ENCODE data around the gene MLIP.
"Not testable (repeated sequence)": the region's sequence is repeated elsewhere in the genome, so short reads cannot be mapped to it uniquely, and the experiment has no call there.

Gene MLIP, protein sequence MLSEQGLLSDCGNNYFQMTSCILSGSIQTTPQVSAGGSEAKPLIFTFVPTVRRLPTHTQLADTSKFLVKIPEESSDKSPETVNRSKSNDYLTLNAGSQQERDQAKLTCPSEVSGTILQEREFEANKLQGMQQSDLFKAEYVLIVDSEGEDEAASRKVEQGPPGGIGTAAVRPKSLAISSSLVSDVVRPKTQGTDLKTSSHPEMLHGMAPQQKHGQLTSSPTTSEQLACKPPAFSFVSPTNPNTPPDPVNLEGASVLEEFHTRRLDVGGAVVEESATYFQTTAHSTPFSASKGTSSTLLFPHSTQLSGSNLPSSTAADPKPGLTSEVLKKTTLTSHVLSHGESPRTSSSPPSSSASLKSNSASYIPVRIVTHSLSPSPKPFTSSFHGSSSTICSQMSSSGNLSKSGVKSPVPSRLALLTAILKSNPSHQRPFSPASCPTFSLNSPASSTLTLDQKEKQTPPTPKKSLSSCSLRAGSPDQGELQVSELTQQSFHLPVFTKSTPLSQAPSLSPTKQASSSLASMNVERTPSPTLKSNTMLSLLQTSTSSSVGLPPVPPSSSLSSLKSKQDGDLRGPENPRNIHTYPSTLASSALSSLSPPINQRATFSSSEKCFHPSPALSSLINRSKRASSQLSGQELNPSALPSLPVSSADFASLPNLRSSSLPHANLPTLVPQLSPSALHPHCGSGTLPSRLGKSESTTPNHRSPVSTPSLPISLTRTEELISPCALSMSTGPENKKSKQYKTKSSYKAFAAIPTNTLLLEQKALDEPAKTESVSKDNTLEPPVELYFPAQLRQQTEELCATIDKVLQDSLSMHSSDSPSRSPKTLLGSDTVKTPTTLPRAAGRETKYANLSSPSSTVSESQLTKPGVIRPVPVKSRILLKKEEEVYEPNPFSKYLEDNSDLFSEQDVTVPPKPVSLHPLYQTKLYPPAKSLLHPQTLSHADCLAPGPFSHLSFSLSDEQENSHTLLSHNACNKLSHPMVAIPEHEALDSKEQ

DNA sequence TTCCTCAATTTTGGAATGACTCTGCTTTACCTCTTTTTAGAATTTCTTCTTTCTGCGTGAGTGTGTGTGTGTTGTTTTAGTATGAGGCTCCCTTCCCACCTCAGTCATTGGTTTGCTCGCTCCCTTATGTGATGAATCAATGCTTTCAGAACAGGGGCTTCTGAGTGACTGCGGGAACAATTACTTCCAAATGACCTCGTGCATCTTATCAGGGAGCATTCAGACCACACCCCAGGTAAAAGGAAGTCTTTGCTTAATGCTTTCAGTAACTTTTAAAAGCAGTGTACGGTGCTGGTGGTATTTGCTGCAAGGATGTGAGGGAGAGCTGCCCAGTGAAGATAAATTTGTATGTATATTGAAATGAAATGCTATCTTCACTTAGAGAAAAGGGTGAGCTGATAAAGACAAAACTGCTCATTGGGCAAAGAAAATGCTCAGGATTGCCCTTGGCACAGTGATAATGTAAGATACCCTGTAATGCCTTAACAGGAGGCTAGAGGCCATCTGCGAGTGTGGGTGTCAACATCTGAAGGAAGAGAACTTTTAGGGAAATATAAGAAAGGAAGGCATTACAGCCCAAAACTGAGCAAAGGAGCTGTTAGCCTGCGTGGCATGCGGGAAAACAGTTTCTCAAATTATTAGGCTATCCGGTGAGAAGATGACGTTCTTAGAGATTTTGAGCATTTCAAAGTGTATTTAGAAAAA is at the start of gene MLIP:
Gene MLIP, plus strand, starts transcription at position 103 of the 705 bp plus-strand sequence. Its CDS starts 37 bp downstream, at position 140.
- DNase-seq (ENCODE audit: low read depth), result no peak

- DNase-seq (ENCODE audit: low read depth), result no peak
These were observed 48.1 kb upstream of the MLIP start for GRCh38 chr6:54063228-54063539.

GRCh38 chr6:54068694-54069093 is 42.5 kb upstream of the MLIP start:
- DNase-seq (ENCODE audit: low read depth), result no peak

GRCh38 chr6:54070025-54070424 is 41.2 kb upstream of the MLIP start:
- no peak for DNase-seq (ENCODE audit: low read depth)

- no peak for DNase-seq (ENCODE audit: low read depth)
These were observed 39.4 kb upstream of the MLIP start for GRCh38 chr6:54071821-54072340.

DNA sequence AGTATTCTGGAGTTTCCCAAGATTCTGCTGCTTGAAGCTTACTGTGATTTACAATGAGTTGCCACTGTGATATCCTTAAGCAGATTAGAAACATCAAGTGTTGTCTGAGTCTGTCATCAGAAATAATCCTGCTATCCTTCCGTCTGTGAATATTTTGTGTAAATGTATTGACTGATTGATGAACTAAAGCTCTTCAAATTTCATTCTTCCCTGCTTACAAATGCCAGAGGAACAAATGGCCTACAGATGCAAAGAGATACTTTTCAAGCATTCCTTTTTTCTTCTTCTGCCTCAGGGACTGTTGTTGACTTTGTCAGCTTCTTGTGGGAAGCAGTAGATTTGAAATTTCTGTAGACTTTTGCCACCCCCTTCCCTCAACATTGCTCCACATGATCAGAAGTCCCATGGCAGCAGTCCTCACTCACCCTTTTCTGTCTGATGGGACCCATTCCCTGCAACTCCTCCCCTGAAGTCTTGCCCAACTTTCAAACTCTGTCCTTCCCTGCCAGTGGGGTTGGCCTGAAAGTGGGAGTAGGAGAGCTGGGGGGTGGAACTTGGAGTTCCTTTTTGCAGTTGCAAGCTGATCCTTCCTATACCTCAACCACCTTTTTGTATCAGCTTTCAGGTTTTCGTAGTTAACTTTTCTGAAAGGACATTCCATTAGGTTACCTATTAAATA is 38.5 kb upstream of the MLIP start:
- no peak for DNase-seq (ENCODE audit: low read depth)

DNA sequence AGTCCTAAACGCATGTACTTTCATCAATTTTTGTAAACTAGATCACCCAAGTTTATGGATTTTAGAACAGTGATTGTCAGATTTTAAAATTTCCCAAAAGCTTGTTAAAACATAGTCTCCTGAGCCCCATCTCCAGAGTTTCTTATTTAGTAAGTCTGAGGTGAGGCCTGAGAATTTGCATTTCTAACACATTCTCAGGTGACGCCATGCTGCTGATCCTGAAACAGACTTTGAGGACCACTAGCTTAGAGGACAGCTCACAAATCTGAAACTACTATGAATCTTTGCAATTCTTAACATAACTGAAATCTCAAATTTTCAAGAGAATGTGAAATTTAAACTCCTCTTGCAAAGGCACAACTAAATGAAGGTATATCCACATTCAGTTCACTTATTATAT is 37.8 kb upstream of the MLIP start:
- DNase-seq (ENCODE audit: low read depth), result no peak

DNA sequence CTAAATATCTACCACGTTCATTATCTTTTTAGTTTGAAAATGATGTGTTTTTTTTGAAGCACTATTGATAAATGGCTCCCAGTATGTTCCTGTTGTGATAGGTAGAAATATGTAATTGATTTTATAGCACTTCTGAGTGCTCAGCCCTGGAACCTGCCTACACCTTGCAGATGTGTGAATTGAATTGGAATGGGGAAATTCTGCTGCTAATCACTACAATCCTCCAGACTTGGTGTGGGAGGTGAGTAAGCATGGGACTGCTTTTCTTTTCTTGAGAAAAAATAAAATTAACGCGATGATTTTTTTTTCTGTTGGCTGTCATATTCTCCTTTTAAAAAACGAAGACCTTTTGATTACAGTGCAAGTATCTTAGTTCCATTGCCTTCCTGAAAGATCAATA is 37.1 kb upstream of the MLIP start:
- no peak for DNase-seq (ENCODE audit: low read depth)

DNA sequence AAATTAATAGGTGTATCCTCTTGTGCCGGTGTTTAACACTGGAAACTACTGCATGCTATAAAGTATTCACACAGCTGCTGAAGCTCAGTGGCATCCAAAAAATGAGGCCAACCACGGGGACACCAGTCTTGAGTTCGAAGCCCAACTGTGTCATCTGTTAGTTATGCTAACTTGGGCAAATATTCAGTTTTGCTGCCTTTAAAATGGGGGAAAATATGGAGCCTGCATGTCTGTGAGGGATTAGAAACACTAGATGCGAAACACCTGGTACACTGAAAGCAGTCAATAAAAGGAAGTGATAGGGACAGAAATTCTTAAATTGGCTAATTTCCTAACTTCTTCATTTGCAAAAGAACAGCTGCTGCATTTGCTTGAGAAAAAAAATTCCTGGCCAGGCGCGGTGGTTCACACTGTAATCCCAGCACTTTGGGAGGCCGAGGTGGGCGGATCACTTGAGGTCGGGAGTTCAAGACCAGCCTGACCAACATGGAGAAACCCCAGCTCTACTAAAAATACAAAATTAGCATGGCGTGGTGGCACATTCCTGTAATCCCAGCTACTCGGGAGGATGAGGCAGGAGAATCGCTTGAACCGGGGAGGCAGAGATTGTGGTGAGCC is 36.6 kb upstream of the MLIP start:
- DNase-seq (ENCODE audit: low read depth), result no peak

DNA sequence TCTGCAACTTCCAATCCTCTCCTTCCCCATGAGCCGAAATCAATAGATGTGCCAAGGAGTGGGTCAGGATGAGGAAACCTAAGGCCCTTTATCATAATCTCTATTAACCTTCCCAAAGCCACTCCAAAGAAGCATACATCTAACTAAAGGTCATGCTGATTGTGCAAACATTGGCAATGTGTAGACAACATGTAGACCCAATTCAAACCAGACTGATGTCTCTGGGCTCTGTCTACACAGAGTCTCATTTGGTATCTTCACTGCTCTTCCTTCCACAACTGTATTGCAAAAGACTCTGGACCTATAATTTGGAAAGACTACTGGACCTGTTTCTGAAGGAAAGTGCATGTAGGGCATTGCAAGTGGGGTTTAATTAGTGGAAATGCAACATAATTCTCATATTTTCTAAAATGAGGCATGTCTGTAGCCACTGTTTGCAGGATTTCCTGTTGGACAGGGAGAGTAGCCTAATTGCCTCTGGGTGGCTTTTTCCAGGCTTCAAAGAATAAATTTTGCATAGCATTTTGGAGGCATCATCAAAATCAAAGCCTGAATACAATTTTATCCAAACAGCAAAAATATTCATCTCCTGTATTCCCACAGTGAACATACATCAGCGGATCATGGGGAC is 35.0 kb upstream of the MLIP start:
- no peak for DNase-seq (ENCODE audit: low read depth)

DNA sequence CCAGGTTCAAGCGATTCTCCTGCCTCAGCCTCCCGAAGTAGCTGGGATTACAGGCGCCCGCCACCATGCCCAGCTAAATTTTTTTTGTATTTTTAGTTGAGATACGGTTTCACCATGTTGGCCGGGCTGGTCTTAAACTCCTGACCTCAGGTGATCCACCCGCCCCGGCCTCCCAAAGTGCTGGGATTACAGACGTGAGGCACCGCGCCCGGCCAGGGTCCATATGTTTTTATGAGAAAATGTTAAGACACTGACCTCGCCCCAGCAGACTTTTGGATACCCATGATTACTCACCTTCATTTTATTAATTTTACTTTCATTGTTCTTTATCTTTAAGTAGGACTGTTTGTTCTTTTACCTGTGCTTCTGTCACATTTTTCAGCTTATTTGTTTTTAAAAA is 29.7 kb upstream of the MLIP start:
- DNase-seq (ENCODE audit: low read depth), result not testable (repeated sequence)

DNA sequence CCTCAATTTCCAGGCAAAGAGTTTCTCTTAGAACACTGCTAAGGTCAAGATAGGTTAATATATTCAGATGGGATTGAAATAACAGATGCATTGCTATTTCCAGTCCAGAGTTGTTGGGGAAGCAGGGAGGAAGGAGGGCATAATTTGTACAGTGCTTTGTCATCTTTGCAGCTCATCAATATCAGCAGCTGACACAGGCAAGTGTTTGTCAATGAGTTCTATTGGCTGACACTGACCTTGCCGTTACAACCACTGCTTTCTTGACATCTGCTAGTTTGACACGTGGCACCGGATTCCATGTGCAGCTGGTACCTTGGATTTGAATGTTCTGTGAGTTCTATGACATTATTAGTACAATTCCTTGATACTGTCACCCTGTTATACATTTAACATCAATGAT is 28.0 kb upstream of the MLIP start:
- no peak for DNase-seq (ENCODE audit: low read depth)

- no peak for DNase-seq (ENCODE audit: low read depth)
These were observed 27.0 kb upstream of the MLIP start for GRCh38 chr6:54084231-54084630.

DNA sequence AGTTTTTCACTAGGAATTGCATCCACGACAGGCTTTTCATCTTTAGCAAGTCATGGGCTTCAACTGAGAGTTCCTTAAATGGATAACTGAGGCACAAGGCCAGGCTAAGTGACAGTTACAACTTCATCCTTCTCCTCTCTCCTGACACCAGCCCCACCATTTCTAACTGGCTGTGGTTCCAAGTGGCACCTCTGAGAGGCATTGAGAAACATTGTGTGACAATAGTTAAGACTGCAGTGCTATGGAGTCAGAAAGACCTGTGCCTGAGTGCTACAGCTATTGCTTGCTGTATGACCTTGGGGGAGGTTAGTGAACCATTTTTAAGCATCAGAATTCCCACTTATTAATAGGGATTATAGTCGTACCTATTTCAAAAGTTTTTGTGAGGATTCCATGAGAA is 26.2 kb upstream of the MLIP start:
- no peak for DNase-seq (ENCODE audit: low read depth)

GRCh38 chr6:54085541-54085940 is 25.7 kb upstream of the MLIP start:
- DNase-seq (ENCODE audit: low read depth), result no peak

GRCh38 chr6:54086439-54086838 is 24.8 kb upstream of the MLIP start:
- DNase-seq (ENCODE audit: low read depth), result no peak

- DNase-seq (ENCODE audit: low read depth), result no peak
These were observed 23.5 kb upstream of the MLIP start for GRCh38 chr6:54087721-54088120.

- no peak for DNase-seq (ENCODE audit: low read depth)
These were observed 17.8 kb upstream of the MLIP start for GRCh38 chr6:54093326-54093948.

GRCh38 chr6:54094293-54094692 is 16.9 kb upstream of the MLIP start:
- DNase-seq (ENCODE audit: low read depth), result no peak

- no peak for DNase-seq (ENCODE audit: low read depth)
These were observed 16.5 kb upstream of the MLIP start for GRCh38 chr6:54094786-54095185.

All from activated T-cell treated with anti-CD3 and anti-CD28 coated beads for 24 hours (primary cell).